MM.1S (cell line): Measurements from ENCODE around the gene GNG14.

Experiments used
- DNase-seq: peaks from one replicate; pipeline ENCODE4 v3.0.0-alpha.2; 2015
- H2AFZ ChIP-seq: fragments of 300-600 bp; sonication (generic); 2 replicates; pipeline ENCODE4 v1.6.0; 2016; ENCODE audit warnings: antibody characterized with exemption, low read length
- H3F3A ChIP-seq: fragments of 300-600 bp; sonication (generic); 2 replicates; pipeline ENCODE4 v1.6.1; 2016; ENCODE audit warnings: mild to moderate bottlenecking, antibody characterized with exemption, low read length, moderate library complexity, mixed read lengths; ENCODE audit not compliant: insufficient read depth
- H3K27ac ChIP-seq: fragments of 300-600 bp; sonication (generic); 2 replicates; pipeline ENCODE4 v1.5.1; 2016; ENCODE audit warnings: mild to moderate bottlenecking, low read length
- H3K27me3 ChIP-seq: fragments of 300-600 bp; sonication (generic); replicated peaks from 2 replicates; pipeline ENCODE4 v1.6.0; 2016; ENCODE audit warnings: low read length; ENCODE audit not compliant: insufficient read depth
- H3K36me3 ChIP-seq: fragments of 300-600 bp; sonication (generic); replicated peaks from 2 replicates; pipeline ENCODE4 v1.6.1; 2016; ENCODE audit warnings: mild to moderate bottlenecking, low read length, mixed read lengths; ENCODE audit not compliant: insufficient read depth
- H3K4me1 ChIP-seq: fragments of 300-600 bp; sonication (generic); 2 replicates; pipeline ENCODE4 v1.6.1; 2016; ENCODE audit warnings: low read length, mixed read lengths
- H3K4me2 ChIP-seq: fragments of 300-600 bp; sonication (generic); 2 replicates; pipeline ENCODE4 v1.6.0; 2016; ENCODE audit warnings: low read depth, low read length
- H3K4me3 ChIP-seq: fragments of 300-600 bp; sonication (generic); 2 replicates; pipeline ENCODE4 v1.5.1; 2016; ENCODE audit warnings: low read length, mixed read lengths
- H3K79me2 ChIP-seq: fragments of 300-600 bp; sonication (generic); 2 replicates; pipeline ENCODE4 v1.6.1; 2016; ENCODE audit warnings: mixed run types, low read length, mixed read lengths
- H3K9ac ChIP-seq: fragments of 300-600 bp; sonication (generic); 2 replicates; pipeline ENCODE4 v1.6.1; 2016; ENCODE audit warnings: low read length, mixed read lengths
- H3K9me2 ChIP-seq: fragments of 300-600 bp; sonication (generic); replicated peaks from 2 replicates; pipeline ENCODE4 v1.6.1; 2016; ENCODE audit warnings: mild to moderate bottlenecking, low read length, mixed read lengths; ENCODE audit not compliant: insufficient read depth
- H3K9me3 ChIP-seq: fragments of 300-600 bp; sonication (generic); replicated peaks from 2 replicates; pipeline ENCODE4 v1.6.1; 2016; ENCODE audit warnings: mild to moderate bottlenecking, low read length, mixed read lengths; ENCODE audit not compliant: insufficient read depth
- H4K20me1 ChIP-seq: fragments of 300-600 bp; sonication (generic); 2 replicates; pipeline ENCODE4 v1.6.1; 2016; ENCODE audit warnings: mild to moderate bottlenecking, low read length, moderate library complexity, mixed read lengths; ENCODE audit not compliant: insufficient read depth
- EZH2 ChIP-seq: fragments of 300-600 bp; sonication (generic); optimal IDR thresholded peaks from 2 replicates; pipeline ENCODE3; 2017; ENCODE audit warnings: low read depth, mild to moderate bottlenecking, antibody characterized with exemption, low read length, mixed read lengths
- EZH2phosphoT487 ChIP-seq: fragments of 300-600 bp; sonication (generic); IDR thresholded peaks from 2 replicates; pipeline ENCODE4 v1.6.1; 2018; ENCODE audit warnings: antibody characterized with exemption, low read length
- TF ChIP-seq, protein P1 (sequence below): fragments of 300-600 bp; sonication (generic); IDR thresholded peaks from 2 replicates; pipeline ENCODE4 v1.5.1; 2016; ENCODE audit warnings: antibody characterized with exemption, low read length, mixed read lengths

The GNG14 gene

GRCh38 chr19:12668932-12669269 lies 18.9 kb upstream of the GNG14 start:
- Histone ChIP-seq H3K4me2 (peak overlapping the region; percentile 83), H3K27ac (peak overlapping the region; percentile 87; the same call in 1 of the 2 replicates), H3K9ac (peak overlapping the region; percentile 96), H2AFZ (peak overlapping the region; percentile 94), H4K20me1 (no peaks in the 10 kb centered on the region), H3K4me3 (peak overlapping the region; percentile 97), H3F3A (no peaks in the 10 kb centered on the region), H3K79me2 (peaks cover 56% of the 10 kb centered on the region), H3K27me3 (no peaks in the 10 kb centered on the region), H3K36me3 (no peaks in the 10 kb centered on the region), H3K9me3 (no peaks in the 10 kb centered on the region), H3K4me1 (peaks cover 22% of the 10 kb centered on the region), H3K9me2 (no peaks in the 10 kb centered on the region)
- peak; percentile 41 for DNase-seq
- TF ChIP-seq, protein P1, sequence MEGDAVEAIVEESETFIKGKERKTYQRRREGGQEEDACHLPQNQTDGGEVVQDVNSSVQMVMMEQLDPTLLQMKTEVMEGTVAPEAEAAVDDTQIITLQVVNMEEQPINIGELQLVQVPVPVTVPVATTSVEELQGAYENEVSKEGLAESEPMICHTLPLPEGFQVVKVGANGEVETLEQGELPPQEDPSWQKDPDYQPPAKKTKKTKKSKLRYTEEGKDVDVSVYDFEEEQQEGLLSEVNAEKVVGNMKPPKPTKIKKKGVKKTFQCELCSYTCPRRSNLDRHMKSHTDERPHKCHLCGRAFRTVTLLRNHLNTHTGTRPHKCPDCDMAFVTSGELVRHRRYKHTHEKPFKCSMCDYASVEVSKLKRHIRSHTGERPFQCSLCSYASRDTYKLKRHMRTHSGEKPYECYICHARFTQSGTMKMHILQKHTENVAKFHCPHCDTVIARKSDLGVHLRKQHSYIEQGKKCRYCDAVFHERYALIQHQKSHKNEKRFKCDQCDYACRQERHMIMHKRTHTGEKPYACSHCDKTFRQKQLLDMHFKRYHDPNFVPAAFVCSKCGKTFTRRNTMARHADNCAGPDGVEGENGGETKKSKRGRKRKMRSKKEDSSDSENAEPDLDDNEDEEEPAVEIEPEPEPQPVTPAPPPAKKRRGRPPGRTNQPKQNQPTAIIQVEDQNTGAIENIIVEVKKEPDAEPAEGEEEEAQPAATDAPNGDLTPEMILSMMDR: no peak
- TF ChIP-seq EZH2 (no peak), EZH2phosphoT487 (no peak)

DNA sequence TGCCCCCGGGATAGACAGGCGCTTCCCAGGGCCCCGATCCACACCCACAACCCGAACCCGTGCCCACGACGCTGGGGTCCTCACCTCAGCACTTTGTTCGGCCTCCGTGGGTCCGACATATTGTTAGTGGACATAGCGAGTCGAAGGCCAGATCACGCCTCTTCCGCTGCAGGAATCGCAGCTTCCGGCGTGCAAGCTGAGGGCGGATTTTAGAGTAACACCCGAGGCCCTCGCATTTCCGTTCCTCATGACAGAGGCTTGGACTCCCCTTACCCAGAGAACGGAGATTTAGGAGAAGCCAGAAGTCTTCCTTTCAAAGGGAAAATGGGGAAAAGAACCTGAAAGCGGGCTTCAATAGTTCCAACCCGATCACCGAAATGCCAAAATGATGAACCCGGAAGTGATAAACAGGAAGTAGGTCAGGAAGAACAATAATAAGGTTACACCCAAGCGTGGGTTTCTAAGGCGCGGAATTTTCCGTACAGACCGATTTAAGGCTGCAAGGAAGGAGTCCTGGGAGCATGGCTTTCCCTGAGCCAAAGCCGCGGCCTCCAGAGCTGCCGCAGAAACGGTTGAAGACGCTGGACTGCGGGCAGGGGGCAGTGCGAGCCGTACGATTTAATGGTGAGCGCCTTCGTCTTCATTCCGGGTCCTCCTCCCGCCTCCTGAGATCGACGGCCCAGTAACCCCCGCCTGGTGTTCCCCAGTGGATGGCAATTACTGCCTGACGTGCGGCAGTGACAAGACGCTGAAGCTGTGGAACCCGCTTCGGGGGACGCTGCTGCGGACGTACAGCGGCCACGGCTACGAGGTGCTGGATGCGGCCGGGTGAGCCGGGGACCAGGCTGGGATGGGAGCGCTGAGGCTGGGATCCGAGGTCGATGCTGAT lies 18.3 kb upstream of the GNG14 start:
- peak overlapping the region; percentile 94 for H2AFZ ChIP-seq
- H3K79me2 ChIP-seq: peaks cover 60% of the 10 kb centered on the region
- H3K9ac ChIP-seq: peak overlapping the region; percentile 96
- H3K9me2 ChIP-seq: no peaks in the 10 kb centered on the region
- H3K4me2 ChIP-seq: peak overlapping the region; percentile 83
- H4K20me1 ChIP-seq: no peaks in the 10 kb centered on the region
- peak overlapping the region; percentile 97 for H3K4me3 ChIP-seq
- H3K27me3 ChIP-seq: no peaks in the 10 kb centered on the region
- H3K36me3 ChIP-seq: no peaks in the 10 kb centered on the region
- TF ChIP-seq, protein P1: no peak
- TF ChIP-seq EZH2 (no peak), EZH2phosphoT487 (no peak)
- H3K9me3 ChIP-seq: no peaks in the 10 kb centered on the region
- peak overlapping the region; percentile 87 for H3K27ac ChIP-seq
- H3K4me1 ChIP-seq: peaks cover 22% of the 10 kb centered on the region
- DNase-seq: peak; percentile 84
- H3F3A ChIP-seq: no peaks in the 10 kb centered on the region

- Histone ChIP-seq H3K27ac (peak overlapping the region; percentile 87; the same call in 1 of the 2 replicates), H3K4me1 (peaks cover 22% of the 10 kb centered on the region), H3K9me2 (no peaks in the 10 kb centered on the region), H3K27me3 (no peaks in the 10 kb centered on the region), H2AFZ (peak overlapping the region; percentile 94), H3K36me3 (no peaks in the 10 kb centered on the region), H3F3A (no peaks in the 10 kb centered on the region), H3K9me3 (no peaks in the 10 kb centered on the region), H3K79me2 (peaks cover 61% of the 10 kb centered on the region), H3K9ac (peak overlapping the region; percentile 96), H3K4me3 (peak overlapping the region; percentile 97), H4K20me1 (no peaks in the 10 kb centered on the region), H3K4me2 (peak overlapping the region; percentile 83)
- TF ChIP-seq EZH2phosphoT487 (no peak), EZH2 (no peak)
- TF ChIP-seq, protein P1: no peak
- DNase-seq: no peak
Observed at GRCh38 chr19:12670159-12670928, 17.5 kb upstream of the GNG14 start.
